Activated CD4-positive, alpha-beta memory T cell treated with anti-CD3 and anti-CD28 coated beads, Interleukin-2, amount 10 ng/mL, durations not matched to agents 7 days and 5 days (primary cell): Measurements from ENCODE around the gene ZDHHC22. TPM values are rescaled to one million over a fixed set of nuclear protein-coding genes. Genes with fewer than 3 reads are reported as not detected.

ENCODE experiments used
- CTCF ChIA-PET: fragments of 350-600 bp; sonication (Branson Sonifier 250); formaldehyde crosslinking; loops from one replicate; lab custom pipeline; 2021; ENCODE audit warnings: antibody characterized with exemption, inconsistent platforms; lab: Charles Lee
- POLR2A ChIA-PET: fragments of 350-600 bp; sonication (Branson Sonifier 250); formaldehyde crosslinking; loops from one replicate; lab custom pipeline; 2021; ENCODE audit warnings: antibody characterized with exemption; lab: Charles Lee
- DNase-seq: peaks from one replicate; pipeline ENCODE4 v3.0.0-alpha.2; 2020
- H3K27ac Mint-ChIP-seq: one replicate; pipeline ENCODE4 v1.8.0; 2021; ENCODE audit warnings: mild to moderate bottlenecking, mixed read lengths
- H3K27me3 Mint-ChIP-seq: one replicate; pipeline ENCODE4 v1.8.0; 2021; ENCODE audit warnings: mixed read lengths
- H3K36me3 Mint-ChIP-seq: one replicate; pipeline ENCODE4 v1.8.0; 2021; ENCODE audit warnings: low read depth, mixed read lengths
- H3K4me1 Mint-ChIP-seq: one replicate; pipeline ENCODE4 v1.8.0; 2021; ENCODE audit warnings: mixed read lengths
- H3K4me3 Mint-ChIP-seq: one replicate; pipeline ENCODE4 v1.8.0; 2021; ENCODE audit warnings: mild to moderate bottlenecking, mixed read lengths
- H3K9me3 Mint-ChIP-seq: one replicate; pipeline ENCODE4 v1.8.0; 2021; ENCODE audit warnings: mixed read lengths
- total RNA-seq, 2 experiments: library from RNA; stranded (reverse); gene quantifications; one replicate each; pipeline ENCODE4 v1.2.3, GENCODE V29; 2021

The ZDHHC22 gene
- total RNA-seq, 2 experiments from 2014 or later = not detected

DNA sequence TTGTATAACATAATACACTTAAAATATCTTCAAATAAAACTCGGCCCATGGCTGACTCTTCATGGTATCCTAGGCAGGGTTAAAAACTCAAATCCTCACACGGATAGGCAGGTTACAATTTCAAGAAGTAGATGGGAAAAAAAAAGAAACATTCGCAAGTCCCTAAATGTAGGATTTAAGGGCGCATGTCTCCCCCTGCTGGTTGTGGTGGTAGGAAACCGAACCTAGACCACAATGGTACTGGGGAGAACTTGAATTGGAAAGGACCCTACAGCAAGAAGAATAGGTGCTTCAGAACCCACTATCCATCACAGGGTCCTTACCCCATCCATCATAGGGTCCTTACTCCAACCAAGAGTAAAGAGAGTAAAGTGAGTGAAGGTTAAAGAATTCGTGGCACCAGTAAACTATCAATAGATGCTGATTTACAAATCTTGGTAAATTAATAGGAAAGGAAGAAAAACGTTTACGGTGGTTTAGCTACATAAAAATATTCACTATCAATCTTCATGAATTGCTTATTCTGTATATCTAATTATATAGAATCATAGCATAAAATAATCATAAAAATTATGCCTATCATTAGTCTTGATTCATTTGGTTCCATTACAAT is 46.8 kb downstream of the ZDHHC22 start:
- DNase-seq = peak; percentile 77
- peaks cover 3% of the 10 kb centered on the region for H3K27me3 Mint-ChIP-seq
- peaks cover 33% of the 10 kb centered on the region for H3K4me1 Mint-ChIP-seq
- H3K9me3 Mint-ChIP-seq = peaks cover 10% of the 10 kb centered on the region
- peaks cover 2% of the 10 kb centered on the region for H3K36me3 Mint-ChIP-seq
- CTCF ChIA-PET = interaction anchor here (0.9 to 9.5 kb wide), 15 partner anchors 9 to 282 kb away, joined by 3 to 145 read pairs (median 7); partner anchors contain the start of gene ANGEL1
- no peak overlapping the region for H3K4me3 Mint-ChIP-seq
- H3K27ac Mint-ChIP-seq = no peak overlapping the region
- POLR2A ChIA-PET = interaction anchor here (1.0 kb wide), 1 partner anchor 222 kb away, joined by 3 read pairs; no protein-coding TSS in a partner anchor

GRCh38 chr14:77092676-77093075 is 48.9 kb downstream of the ZDHHC22 start:
- Mint-ChIP-seq H3K36me3 (peaks cover 3% of the 10 kb centered on the region), H3K27me3 (peaks cover 3% of the 10 kb centered on the region), H3K4me3 (no peak overlapping the region), H3K9me3 (peaks cover 10% of the 10 kb centered on the region), H3K4me1 (peaks cover 28% of the 10 kb centered on the region), H3K27ac (no peak overlapping the region)
- ChIA-PET CTCF (interaction anchor here (0.6 to 9.5 kb wide), 4 partner anchors 9 to 219 kb away, joined by 3 to 145 read pairs (median 4); no protein-coding TSS in a partner anchor), POLR2A (no interaction called here)
- DNase-seq = no peak

GRCh38 chr14:77091518-77091917 is 50.1 kb downstream of the ZDHHC22 start:
- Mint-ChIP-seq H3K36me3 (peaks cover 3% of the 10 kb centered on the region), H3K27me3 (peaks cover 3% of the 10 kb centered on the region), H3K4me1 (peaks cover 20% of the 10 kb centered on the region), H3K9me3 (peaks cover 10% of the 10 kb centered on the region), H3K27ac (no peak overlapping the region), H3K4me3 (no peak overlapping the region)
- POLR2A ChIA-PET = no interaction called here
- no peak for DNase-seq
- CTCF ChIA-PET = interaction anchor here (1.0 to 9.5 kb wide), 6 partner anchors 12 to 218 kb away, joined by 3 to 145 read pairs (median 4); no protein-coding TSS in a partner anchor

DNA sequence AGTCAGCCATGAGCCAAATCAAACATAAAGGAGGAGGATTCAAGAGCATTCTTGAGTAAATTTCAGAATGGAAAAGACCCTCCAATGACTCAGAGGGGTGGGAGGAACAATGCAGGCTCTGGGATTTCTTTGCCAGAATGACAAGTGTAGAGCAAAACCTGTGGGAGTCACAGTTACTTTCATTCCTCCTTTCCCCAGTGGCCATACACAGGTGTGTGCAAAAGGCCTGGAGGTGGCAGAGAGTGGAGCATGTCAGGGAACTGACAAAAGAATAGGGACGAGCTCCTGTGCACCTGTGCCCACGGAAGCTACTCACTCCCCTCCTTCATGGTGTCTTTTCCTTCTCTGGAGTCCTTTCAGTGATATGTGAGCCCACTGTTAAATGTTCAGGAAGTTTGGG is 52.9 kb downstream of the ZDHHC22 start:
- H3K36me3 Mint-ChIP-seq = peaks cover 3% of the 10 kb centered on the region
- peaks cover 10% of the 10 kb centered on the region for H3K9me3 Mint-ChIP-seq
- peaks cover 3% of the 10 kb centered on the region for H3K27me3 Mint-ChIP-seq
- ChIA-PET CTCF (interaction anchor here (0.9 to 9.5 kb wide), 3 partner anchors 18 to 215 kb away, joined by 3 to 145 read pairs (median 8); no protein-coding TSS in a partner anchor), POLR2A (no interaction called here)
- peaks cover 9% of the 10 kb centered on the region for H3K4me1 Mint-ChIP-seq
- no peak overlapping the region for H3K4me3 Mint-ChIP-seq
- H3K27ac Mint-ChIP-seq = no peak overlapping the region
- DNase-seq = no peak

- ChIA-PET CTCF (interaction anchor here (2.1 to 9.5 kb wide), 2 partner anchors 18 to 214 kb away, joined by 8 to 145 read pairs; no protein-coding TSS in a partner anchor), POLR2A (no interaction called here)
- H3K27me3 Mint-ChIP-seq = no peaks in the 10 kb centered on the region
- peaks cover 3% of the 10 kb centered on the region for H3K36me3 Mint-ChIP-seq
- H3K4me3 Mint-ChIP-seq = no peak overlapping the region
- H3K4me1 Mint-ChIP-seq = peaks cover 9% of the 10 kb centered on the region
- DNase-seq = no peak
- peaks cover 10% of the 10 kb centered on the region for H3K9me3 Mint-ChIP-seq
- H3K27ac Mint-ChIP-seq = no peak overlapping the region
Measured at GRCh38 chr14:77088219-77088618, 53.4 kb downstream of the ZDHHC22 start.

DNA sequence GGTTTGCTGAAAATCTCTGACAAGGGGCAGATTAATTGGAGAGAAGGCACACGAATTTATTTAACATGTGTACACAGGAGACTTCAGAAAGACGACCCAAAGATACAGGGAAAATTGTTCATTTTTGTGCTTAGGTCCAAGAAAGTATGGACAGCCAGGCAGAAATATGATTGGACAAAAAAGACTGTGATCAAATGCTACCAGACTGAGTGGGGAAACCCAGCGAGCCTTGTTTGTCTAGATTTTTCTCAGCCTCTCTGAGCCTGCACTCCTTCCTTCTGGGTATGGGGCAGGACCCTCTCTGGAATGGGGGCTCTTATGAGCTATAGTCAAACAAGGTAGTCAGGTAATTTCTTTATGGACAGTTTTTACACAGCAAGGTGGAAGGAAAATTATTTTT is 54.0 kb downstream of the ZDHHC22 start:
- Mint-ChIP-seq H3K9me3 (peaks cover 10% of the 10 kb centered on the region), H3K4me3 (no peak overlapping the region), H3K4me1 (peaks cover 9% of the 10 kb centered on the region), H3K27me3 (no peaks in the 10 kb centered on the region), H3K27ac (no peak overlapping the region), H3K36me3 (peaks cover 3% of the 10 kb centered on the region)
- ChIA-PET POLR2A (no interaction called here), CTCF (interaction anchor here (0.9 to 3.1 kb wide), 4 partner anchors 8 to 215 kb away, joined by 3 to 15 read pairs (median 6); no protein-coding TSS in a partner anchor)
- no peak for DNase-seq

DNA sequence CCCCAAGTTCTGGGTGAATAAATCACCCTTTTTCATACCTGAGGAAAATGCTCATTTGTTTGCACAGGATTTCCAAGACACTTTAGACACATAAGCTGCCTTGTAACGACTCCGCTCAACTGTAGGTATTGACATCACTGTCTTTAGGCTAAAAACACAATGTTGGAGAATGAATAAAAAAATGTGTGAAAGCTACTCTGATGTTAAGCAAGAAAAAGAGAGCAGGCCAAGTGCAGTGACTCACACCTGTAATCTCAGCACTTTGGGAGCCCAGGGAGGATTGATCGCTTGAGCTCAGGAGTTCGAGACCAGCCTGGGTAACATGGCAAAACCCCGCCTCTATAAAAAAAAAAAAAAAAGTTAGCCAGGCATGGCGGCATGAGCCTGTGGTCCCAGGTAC is 54.6 kb downstream of the ZDHHC22 start:
- POLR2A ChIA-PET = no interaction called here

GRCh38 chr14:77086017-77086727 is 55.4 kb downstream of the ZDHHC22 start:
- Mint-ChIP-seq H3K4me1 (peaks cover 9% of the 10 kb centered on the region), H3K36me3 (peaks cover 3% of the 10 kb centered on the region), H3K27me3 (peaks cover 3% of the 10 kb centered on the region), H3K27ac (no peak overlapping the region), H3K4me3 (no peak overlapping the region), H3K9me3 (peaks cover 4% of the 10 kb centered on the region)
- CTCF ChIA-PET = interaction anchor here (0.7 to 3.1 kb wide), 12 partner anchors 8 to 214 kb away, joined by 3 to 15 read pairs (median 4); no protein-coding TSS in a partner anchor
- POLR2A ChIA-PET = interaction anchor here (0.6 to 1.3 kb wide), 3 partner anchors 12 to 235 kb away, joined by 3 read pairs; partner anchors contain the start of genes CIPC, GSTZ1 and POMT2
- DNase-seq = no peak

More for the DNA sequence above, 54.6 kb downstream of the ZDHHC22 start:
- Mint-ChIP-seq H3K27ac (no peak overlapping the region), H3K9me3 (peaks cover 10% of the 10 kb centered on the region), H3K4me3 (no peak overlapping the region), H3K27me3 (peaks cover 3% of the 10 kb centered on the region), H3K36me3 (peaks cover 3% of the 10 kb centered on the region), H3K4me1 (peaks cover 9% of the 10 kb centered on the region)
- CTCF ChIA-PET = interaction anchor here (0.9 to 3.1 kb wide), 8 partner anchors 9 to 215 kb away, joined by 3 to 15 read pairs (median 6); no protein-coding TSS in a partner anchor
- no peak for DNase-seq

DNA sequence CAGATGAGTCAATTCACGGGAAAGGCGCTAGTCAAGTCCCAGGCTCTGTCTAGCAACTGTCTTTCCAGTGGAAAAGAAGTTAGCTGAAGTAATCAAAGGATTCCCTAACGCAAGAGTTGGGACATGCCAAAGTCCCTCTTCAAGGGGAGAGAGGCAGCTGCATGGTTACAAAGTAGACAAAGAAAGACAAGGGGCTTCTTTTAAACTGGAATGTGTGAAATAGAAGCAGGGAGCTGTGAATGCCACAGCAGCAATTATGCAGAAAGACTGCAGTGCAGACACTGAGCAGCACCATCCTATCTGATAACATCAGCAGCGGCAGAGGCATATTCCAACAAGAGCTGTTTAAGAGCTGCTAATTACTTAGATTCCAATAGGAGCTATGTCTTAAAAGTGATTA is 56.1 kb downstream of the ZDHHC22 start:
- Mint-ChIP-seq H3K27me3 (peaks cover 3% of the 10 kb centered on the region), H3K4me1 (peaks cover 9% of the 10 kb centered on the region), H3K27ac (no peak overlapping the region), H3K36me3 (peaks cover 3% of the 10 kb centered on the region), H3K9me3 (no peaks in the 10 kb centered on the region), H3K4me3 (no peak overlapping the region)
- ChIA-PET CTCF (interaction anchor here (0.7 to 3.1 kb wide), 10 partner anchors 8 to 214 kb away, joined by 3 to 15 read pairs (median 6); no protein-coding TSS in a partner anchor), POLR2A (interaction anchor here (0.8 to 1.3 kb wide), 2 partner anchors 13 to 15 kb away, joined by 3 read pairs; partner anchors contain the start of gene CIPC)
- no peak for DNase-seq

- POLR2A ChIA-PET = interaction anchor here (0.8 to 1.3 kb wide), 2 partner anchors 13 to 15 kb away, joined by 3 read pairs; partner anchors contain the start of gene CIPC
- no peak for DNase-seq
Measured at GRCh38 chr14:77084985-77085384, 56.6 kb downstream of the ZDHHC22 start.

GRCh38 chr14:77083082-77083481 is 58.5 kb downstream of the ZDHHC22 start:
- CTCF ChIA-PET = interaction anchor here (0.9 to 2.6 kb wide), 2 partner anchors 12 to 207 kb away, joined by 5 to 8 read pairs; no protein-coding TSS in a partner anchor

More at GRCh38 chr14:77084985-77085384, 56.6 kb downstream of the ZDHHC22 start:
- CTCF ChIA-PET = interaction anchor here (1.3 to 3.1 kb wide), 8 partner anchors 9 to 213 kb away, joined by 3 to 15 read pairs (median 7); no protein-coding TSS in a partner anchor
- Mint-ChIP-seq H3K4me3 (no peak overlapping the region), H3K27ac (no peak overlapping the region), H3K9me3 (peaks cover 3% of the 10 kb centered on the region), H3K4me1 (peaks cover 9% of the 10 kb centered on the region), H3K27me3 (peaks cover 4% of the 10 kb centered on the region), H3K36me3 (peaks cover 3% of the 10 kb centered on the region)

GRCh38 chr14:77082356-77082755 is 59.2 kb downstream of the ZDHHC22 start:
- Mint-ChIP-seq H3K4me1 (no peaks in the 10 kb centered on the region), H3K4me3 (no peak overlapping the region), H3K36me3 (no peaks in the 10 kb centered on the region), H3K27ac (no peak overlapping the region), H3K9me3 (peaks cover 3% of the 10 kb centered on the region), H3K27me3 (peaks cover 4% of the 10 kb centered on the region)
- CTCF ChIA-PET = interaction anchor here (1.8 to 1.9 kb wide), 2 partner anchors 12 to 13 kb away, joined by 4 to 7 read pairs; no protein-coding TSS in a partner anchor
- POLR2A ChIA-PET = no interaction called here
- DNase-seq = no peak

More at GRCh38 chr14:77083082-77083481, 58.5 kb downstream of the ZDHHC22 start:
- no peak for DNase-seq
- peaks cover 4% of the 10 kb centered on the region for H3K4me1 Mint-ChIP-seq
- no peak overlapping the region for H3K27ac Mint-ChIP-seq
- peaks cover 4% of the 10 kb centered on the region for H3K27me3 Mint-ChIP-seq
- H3K9me3 Mint-ChIP-seq = peaks cover 3% of the 10 kb centered on the region
- H3K4me3 Mint-ChIP-seq = no peak overlapping the region
- POLR2A ChIA-PET = no interaction called here
- no peaks in the 10 kb centered on the region for H3K36me3 Mint-ChIP-seq
